GM18511 (cell line): ENCODE measurements around the gene CCDC12.

Experiments
- ATAC-seq: cut with Tn5 transposase; IDR thresholded peaks from one replicate; pipeline ENCODE4 v1.9.1; 2021; ENCODE audit warnings: mild to moderate bottlenecking, moderate library complexity; ENCODE audit not compliant: unreplicated experiment

CCDC12 gene

GRCh38 chr3:46997453-46998091 lies 21.0 kb upstream of the CCDC12 start:
- ATAC-seq, result no peak

- ATAC-seq, result no peak
These were observed 20.3 kb upstream of the CCDC12 start for GRCh38 chr3:46996689-46997452.

GRCh38 chr3:46995901-46996562 lies 19.5 kb upstream of the CCDC12 start:
- ATAC-seq, result no peak

- no peak for ATAC-seq
These were observed 18.5 kb upstream of the CCDC12 start for GRCh38 chr3:46994801-46995731.

GRCh38 chr3:46993986-46994385 lies 17.4 kb upstream of the CCDC12 start:
- no peak for ATAC-seq

- ATAC-seq, result no peak
These were observed 16.7 kb upstream of the CCDC12 start for GRCh38 chr3:46993292-46993691.

GRCh38 chr3:46992231-46992630 lies 15.7 kb upstream of the CCDC12 start:
- ATAC-seq, result no peak

GRCh38 chr3:46991406-46992165 lies 15.0 kb upstream of the CCDC12 start:
- ATAC-seq, result no peak

GRCh38 chr3:46990573-46991374 lies 14.2 kb upstream of the CCDC12 start:
- ATAC-seq, result no peak

GRCh38 chr3:46989146-46989810 lies 12.7 kb upstream of the CCDC12 start:
- no peak for ATAC-seq

GRCh38 chr3:46988616-46989015 lies 12.1 kb upstream of the CCDC12 start:
- no peak for ATAC-seq

GRCh38 chr3:46987743-46988401 lies 11.3 kb upstream of the CCDC12 start:
- ATAC-seq, result peak; percentile 81

GRCh38 chr3:46987319-46987742 lies 10.8 kb upstream of the CCDC12 start:
- no peak for ATAC-seq

GRCh38 chr3:46986782-46987310 lies 10.3 kb upstream of the CCDC12 start:
- ATAC-seq, result no peak

- no peak for ATAC-seq
These were observed 9.6 kb upstream of the CCDC12 start for GRCh38 chr3:46986055-46986730.

- ATAC-seq, result no peak
These were observed 9.0 kb upstream of the CCDC12 start for GRCh38 chr3:46985588-46985987.
